HCT116 (cell line): ENCODE data around the gene NEK9. TPM values are rescaled to one million over a fixed set of nuclear protein-coding genes. Genes with fewer than 3 reads are reported as not detected.

Experiments used
- ATAC-seq: fragments of 200-7000 bp; cut with Tn5 transposase; 2 replicates; pipeline ENCODE4 v1.9.1; 2020; ENCODE audit warnings: mild to moderate bottlenecking, moderate library complexity
- BruUV-seq: library from RNA; stranded (reverse); fragments of 400-500 nt; replicated peaks from 2 replicates; lab custom pipeline; 2021; lab: Mats Ljungman, UMichigan
- CTCF ChIA-PET: fragments of 300-600 bp; sonication (Branson Sonifier 250); formaldehyde crosslinking; loops from one replicate; lab custom pipeline; 2021; ENCODE audit warnings: antibody characterized with exemption; lab: Charles Lee
- POLR2A ChIA-PET: fragments of 300-600, 350-600 bp; sonication (Branson Sonifier 250); formaldehyde crosslinking; loops from one replicate; lab custom pipeline; 2021; ENCODE audit warnings: antibody characterized with exemption; lab: Charles Lee
- RAD21 ChIA-PET, 2 experiments: fragments of 300-600 bp; sonication (Branson Sonifier 250); formaldehyde crosslinking; loops; one replicate each; lab custom pipeline; 2023; ENCODE audit warnings: low total read pairs in 2 of 2; ENCODE audit not compliant: uncharacterized antibody in 2 of 2, unreplicated experiment in 2 of 2, low non-redundant PET in 1 of 2; lab: Charles Lee
- DNase-seq: peaks from one replicate; pipeline ENCODE4 v3.0.0-alpha.2; 2010; ENCODE audit warnings: low read depth, low spot score
- H2AFZ ChIP-seq: fragments of 200-600 bp; shearing (Covaris generic), sonication (generic); 2 replicates; pipeline ENCODE4 v1.6.1; 2017; ENCODE audit warnings: low read depth, mixed run types, mixed read lengths, antibody characterized with exemption, low read length; ENCODE audit not compliant: poor library complexity, severe bottlenecking
- H3K27ac ChIP-seq: 2 replicates; pipeline ENCODE4 v1.5.1; 2012; ENCODE audit warnings: low read depth, low read length
- H3K27me3 ChIP-seq: fragments of 200-600 bp; sonication (generic); 2 replicates; pipeline ENCODE4 v1.6.1; 2016; ENCODE audit warnings: mixed run types, low read length, mixed read lengths; ENCODE audit not compliant: insufficient read depth
- H3K36me3 ChIP-seq, 2 experiments: fragments of 200-500 bp in 1 of 2; fragments of 200-600 bp in 1 of 2; sonication (Bioruptor generic) in 1 of 2; sonication (generic) in 1 of 2; 2 replicates each; pipeline versions ENCODE4 v1.5.1 to v1.6.1; 2014 to 2016; ENCODE audit warnings: low read length in 2 of 2, inconsistent platforms in 1 of 2, mixed read lengths in 1 of 2, mixed run types in 1 of 2; ENCODE audit not compliant: insufficient read depth in 2 of 2, control insufficient read depth in 1 of 2
- H3K4me1 ChIP-seq, 2 experiments: fragments of 200-600 bp in 1 of 2; sonication (generic) in 1 of 2; 2 replicates each; pipeline versions ENCODE4 v1.5.1 to v1.6.1; 2012 to 2017; ENCODE audit warnings: low read length in 2 of 2, inconsistent platforms in 1 of 2, mild to moderate bottlenecking in 1 of 2, mixed read lengths in 1 of 2, mixed run types in 1 of 2, moderate library complexity in 1 of 2; ENCODE audit not compliant: insufficient read depth in 2 of 2, control insufficient read depth in 1 of 2
- H3K4me2 ChIP-seq: fragments of 200-600 bp; sonication (generic); 2 replicates; pipeline ENCODE4 v1.6.1; 2017; ENCODE audit warnings: mixed run types, low read length, mixed read lengths
- H3K4me3 ChIP-seq, 2 experiments: fragments of 200-600 bp in 1 of 2; sonication (generic) in 1 of 2; replicated peaks in 1 of 2; 2 replicates each; pipeline ENCODE4 v1.5.1; 2011 to 2016; ENCODE audit warnings: low read length in 2 of 2, control low read depth in 1 of 2, low read depth in 1 of 2, mild to moderate bottlenecking in 1 of 2, mixed read lengths in 1 of 2, mixed run types in 1 of 2
- H3K79me2 ChIP-seq: fragments of 200-600 bp; sonication (generic); 2 replicates; pipeline ENCODE4 v1.6.1; 2017; ENCODE audit warnings: mild to moderate bottlenecking, mixed run types, low read length, moderate library complexity, mixed read lengths; ENCODE audit not compliant: insufficient read depth
- H3K9ac ChIP-seq: fragments of 200-600 bp; sonication (generic); 2 replicates; pipeline ENCODE4 v1.6.1; 2016; ENCODE audit warnings: low read length, mixed read lengths
- H3K9me2 ChIP-seq: fragments of 200-600 bp; sonication (generic), shearing (Covaris generic); 2 replicates; pipeline ENCODE4 v1.6.1; 2017; ENCODE audit warnings: mixed run types, mild to moderate bottlenecking, moderate library complexity; ENCODE audit not compliant: insufficient read depth
- H3K9me3 ChIP-seq, 2 experiments: fragments of 200-500 bp in 1 of 2; fragments of 200-600 bp in 1 of 2; sonication (Bioruptor generic) in 1 of 2; sonication (generic) in 1 of 2; 2 replicates each; pipeline ENCODE4 v1.6.1; 2014 to 2017; ENCODE audit warnings: low read length in 2 of 2, mixed read lengths in 2 of 2, inconsistent platforms in 1 of 2, low read depth in 1 of 2, mild to moderate bottlenecking in 1 of 2, mixed run types in 1 of 2, moderate library complexity in 1 of 2; ENCODE audit not compliant: control insufficient read depth in 1 of 2, insufficient read depth in 1 of 2
- H4K20me1 ChIP-seq: fragments of 200-600 bp; sonication (generic), shearing (Covaris generic); 2 replicates; pipeline ENCODE4 v1.6.1; 2017; ENCODE audit warnings: mixed run types, mild to moderate bottlenecking, moderate library complexity; ENCODE audit not compliant: insufficient read depth
- EGR1 ChIP-seq: IDR thresholded peaks from 2 replicates; pipeline ENCODE4 v1.6.1; 2012; ENCODE audit warnings: low read depth
- ELF1 ChIP-seq: IDR thresholded peaks from 2 replicates; pipeline ENCODE4 v1.6.1; 2012; ENCODE audit warnings: low read depth, borderline replicate concordance
- EZH2 ChIP-seq: fragments of 200-600 bp; sonication (generic); IDR thresholded peaks from 2 replicates; pipeline ENCODE4 v1.6.1; 2017; ENCODE audit warnings: antibody characterized with exemption, mixed run types
- EZH2phosphoT487 ChIP-seq: fragments of 200-600 bp; IDR thresholded peaks from 2 replicates; pipeline ENCODE4 v1.6.1; 2018; ENCODE audit warnings: antibody characterized with exemption, borderline replicate concordance
- FOSL1 ChIP-seq: IDR thresholded peaks from 2 replicates; pipeline ENCODE4 v1.6.1; 2012; ENCODE audit warnings: low read depth
- POLR2AphosphoS5 ChIP-seq: IDR thresholded peaks from 2 replicates; pipeline ENCODE4 v1.6.1; 2011; ENCODE audit warnings: mild to moderate bottlenecking, low read depth, low read length, moderate library complexity
- SRF ChIP-seq: IDR thresholded peaks from 2 replicates; pipeline ENCODE4 v1.6.1; 2012; ENCODE audit warnings: low read depth
- TCF7L2 ChIP-seq: IDR thresholded peaks from 2 replicates; pipeline ENCODE4 v1.7.0; 2011; ENCODE audit warnings: borderline replicate concordance, inconsistent platforms; ENCODE audit not compliant: insufficient read depth, insufficient read length; ENCODE audit errors: extremely low read depth
- ZNF274 ChIP-seq: fragments of 200-500 bp; sonication (Bioruptor generic); IDR thresholded peaks from 2 replicates; pipeline ENCODE4 v1.6.1; 2014; ENCODE audit warnings: mild to moderate bottlenecking, low read depth, low read length, inconsistent platforms
- intact Hi-C: fragments of 100-400 bp; cut with micrococcal nuclease; formaldehyde crosslinking; loops from 2 replicates; pipeline ENCODE4 v1.10.0; 2022
- total RNA-seq: library from RNA; stranded (reverse); gene quantifications from one replicate; pipeline ENCODE4 v1.2.1, GENCODE V29; 2021; ENCODE audit not compliant: unreplicated experiment
- TF ChIP-seq, protein P1 (sequence below): IDR thresholded peaks from 2 replicates; pipeline ENCODE4 v1.6.1; 2011; ENCODE audit warnings: mild to moderate bottlenecking, low read length, moderate library complexity; ENCODE audit not compliant: insufficient replicate concordance; ENCODE audit errors: extremely low read depth

The NEK9 gene
- total RNA-seq, 1 experiment from 2014 or later, result 64.4 TPM

GRCh38 chr14:75143761-75144527 lies 17.1 kb upstream of the NEK9 start:
- POLR2A ChIA-PET, result no interaction called here
- CTCF ChIA-PET, result no interaction called here

More at GRCh38 chr14:75143761-75144527, 17.1 kb upstream of the NEK9 start:
- H4K20me1 ChIP-seq, result peaks cover 6% of the 10 kb centered on the region
- TF ChIP-seq POLR2AphosphoS5 (no peak), EZH2phosphoT487 (no peak), FOSL1 (no peak), EGR1 (no peak), TCF7L2 (no peak), EZH2 (no peak), SRF (no peak), ZNF274 (no peak), ELF1 (no peak)
- TF ChIP-seq, protein P1, sequence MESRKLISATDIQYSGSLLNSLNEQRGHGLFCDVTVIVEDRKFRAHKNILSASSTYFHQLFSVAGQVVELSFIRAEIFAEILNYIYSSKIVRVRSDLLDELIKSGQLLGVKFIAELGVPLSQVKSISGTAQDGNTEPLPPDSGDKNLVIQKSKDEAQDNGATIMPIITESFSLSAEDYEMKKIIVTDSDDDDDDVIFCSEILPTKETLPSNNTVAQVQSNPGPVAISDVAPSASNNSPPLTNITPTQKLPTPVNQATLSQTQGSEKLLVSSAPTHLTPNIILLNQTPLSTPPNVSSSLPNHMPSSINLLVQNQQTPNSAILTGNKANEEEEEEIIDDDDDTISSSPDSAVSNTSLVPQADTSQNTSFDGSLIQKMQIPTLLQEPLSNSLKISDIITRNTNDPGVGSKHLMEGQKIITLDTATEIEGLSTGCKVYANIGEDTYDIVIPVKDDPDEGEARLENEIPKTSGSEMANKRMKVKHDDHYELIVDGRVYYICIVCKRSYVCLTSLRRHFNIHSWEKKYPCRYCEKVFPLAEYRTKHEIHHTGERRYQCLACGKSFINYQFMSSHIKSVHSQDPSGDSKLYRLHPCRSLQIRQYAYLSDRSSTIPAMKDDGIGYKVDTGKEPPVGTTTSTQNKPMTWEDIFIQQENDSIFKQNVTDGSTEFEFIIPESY, result no peak
- no peak overlapping the region for H3K9ac ChIP-seq
- H3K79me2 ChIP-seq, result peaks cover 71% of the 10 kb centered on the region
- no peak overlapping the region for H2AFZ ChIP-seq
- ATAC-seq (no peak), DNase-seq (no peak)
- no TSS peak for BruUV-seq
- H3K9me2 ChIP-seq, result no peaks in the 10 kb centered on the region
- no peak overlapping the region for H3K27ac ChIP-seq
- H3K9me3 ChIP-seq, result no peaks in the 10 kb centered on the region
- RAD21 ChIA-PET, result no interaction called here
- intact Hi-C loops, result no loop called here
- no peaks in the 10 kb centered on the region for H3K27me3 ChIP-seq
- no peaks in the 10 kb centered on the region for H3K4me1 ChIP-seq
- H3K4me2 ChIP-seq, result no peak overlapping the region
- H3K4me3 ChIP-seq, result no peak overlapping the region
- peaks cover 9 to 14% of the 10 kb centered on the region in 2 experiments; a peak in 3 of 4 replicates for H3K36me3 ChIP-seq
